RWPE1 (cell line): ENCODE results near the gene NXPH3.

Experiments used
- CTCF ChIA-PET: fragments of 350-600 bp; sonication (Branson Sonifier 250); formaldehyde crosslinking; extraction: SDS; loops from one replicate; lab custom pipeline; 2021; lab: Yijun Ruan, JAX
- POLR2A ChIA-PET: fragments of 400-600 bp; formaldehyde crosslinking; extraction: SDS; loops from one replicate; lab custom pipeline; 2020; ENCODE audit warnings: antibody characterized with exemption; ENCODE audit not compliant: low non-redundant PET; lab: Yijun Ruan, JAX
- DNase-seq: peaks from one replicate; pipeline ENCODE4 v3.0.0; 2012; ENCODE audit warnings: low spot score
- H3K27ac ChIP-seq: fragments of 450-650 bp; 2 replicates; pipeline ENCODE4 v1.5.1; 2017
- CTCF ChIP-seq: fragments of 450-650 bp; conservative IDR thresholded peaks from 2 replicates; pipeline ENCODE4 v1.5.1; 2017; ENCODE audit warnings: low read depth, mild to moderate bottlenecking

NXPH3 gene

GRCh38 chr17:49603238-49603637, 27.6 kb downstream of the NXPH3 start:
- TF ChIP-seq CTCF, result no peak
- H3K27ac ChIP-seq, result no peak overlapping the region
- ChIA-PET CTCF (interaction anchor here (0.7 kb wide), 1 partner anchor 36 kb away, joined by 3 read pairs; no protein-coding TSS in a partner anchor), POLR2A (no interaction called here)
- no peak for DNase-seq

GRCh38 chr17:49603720-49604119, 28.0 kb downstream of the NXPH3 start:
- TF ChIP-seq CTCF, result no peak
- ChIA-PET POLR2A (no interaction called here), CTCF (interaction anchor here (0.7 kb wide), 1 partner anchor 36 kb away, joined by 3 read pairs; no protein-coding TSS in a partner anchor)
- no peak for DNase-seq
- H3K27ac ChIP-seq, result no peak overlapping the region

GRCh38 chr17:49604314-49604869, 28.7 kb downstream of the NXPH3 start:
- TF ChIP-seq CTCF, result no peak
- ChIA-PET POLR2A (no interaction called here), CTCF (no interaction called here)
- H3K27ac ChIP-seq, result no peak overlapping the region
- DNase-seq, result no peak

- no peak for DNase-seq
- H3K27ac ChIP-seq, result no peak overlapping the region
- POLR2A ChIA-PET, result no interaction called here
- TF ChIP-seq CTCF, result no peak
- CTCF ChIA-PET, result interaction anchor here (0.7 to 0.9 kb wide), 2 partner anchors 35 to 552 kb away, joined by 4 to 6 read pairs; partner anchors contain the start of gene NXPH3
These were observed 35.4 kb downstream of the NXPH3 start for GRCh38 chr17:49610883-49611584.

- ChIA-PET POLR2A (no interaction called here), CTCF (no interaction called here)
- DNase-seq, result no peak
- no peak for TF ChIP-seq CTCF
- H3K27ac ChIP-seq, result no peak overlapping the region
These were observed 37.1 kb downstream of the NXPH3 start for GRCh38 chr17:49612726-49613125.

GRCh38 chr17:49613182-49613800, 37.6 kb downstream of the NXPH3 start:
- no peak overlapping the region for H3K27ac ChIP-seq
- POLR2A ChIA-PET, result no interaction called here
- no peak for DNase-seq
- TF ChIP-seq CTCF, result no peak
- CTCF ChIA-PET, result no interaction called here
